ENCODE data around the gene MDP1.
"Not testable (repeated sequence)": the region's sequence is repeated elsewhere in the genome, so short reads cannot be mapped to it uniquely, and the experiment has no call there.

Gene MDP1

GRCh38 chr14:24249230-24250021 is 33.6 kb upstream of the MDP1 start:
- no peak for DNase-seq

- no peak for DNase-seq
Observed at GRCh38 chr14:24247422-24247821, 31.6 kb upstream of the MDP1 start.

GRCh38 chr14:24246765-24247212 is 30.9 kb upstream of the MDP1 start:
- peak; percentile 7 for DNase-seq

GRCh38 chr14:24245350-24245749 is 29.5 kb upstream of the MDP1 start:
- not testable (repeated sequence) for DNase-seq

- no peak for DNase-seq
Observed at GRCh38 chr14:24243336-24243836, 27.5 kb upstream of the MDP1 start.

GRCh38 chr14:24241829-24242443 is 26.1 kb upstream of the MDP1 start:
- DNase-seq, result peak; percentile 93

GRCh38 chr14:24240110-24240918 is 24.4 kb upstream of the MDP1 start:
- DNase-seq, result no peak

- DNase-seq, result no peak
Observed at GRCh38 chr14:24238527-24239037, 22.7 kb upstream of the MDP1 start.

- no peak for DNase-seq
Observed at GRCh38 chr14:24238123-24238522, 22.3 kb upstream of the MDP1 start.

GRCh38 chr14:24237463-24237955 is 21.6 kb upstream of the MDP1 start:
- no peak for DNase-seq

GRCh38 chr14:24236689-24237462 is 21.0 kb upstream of the MDP1 start:
- no peak for DNase-seq

- DNase-seq, result no peak
Observed at GRCh38 chr14:24235804-24236688, 20.2 kb upstream of the MDP1 start.

GRCh38 chr14:24234095-24235005 is 18.5 kb upstream of the MDP1 start:
- no peak for DNase-seq

GRCh38 chr14:24233538-24233866 is 17.6 kb upstream of the MDP1 start:
- no peak for DNase-seq

- DNase-seq, result no peak
Observed at GRCh38 chr14:24232645-24233537, 17.0 kb upstream of the MDP1 start, which contains the start of gene GMPR2. GMPR2 (plus strand) TSS chr14:24232929; CDS start chr14:24233254, 325 bp downstream.

GRCh38 chr14:24232121-24232644 is 16.3 kb upstream of the MDP1 start, which contains the start of gene NEDD8:
NEDD8 (minus strand) TSS chr14:24232367; CDS start chr14:24232267, 100 bp downstream.
- peak; percentile 94 for DNase-seq

- no peak for DNase-seq
Observed at GRCh38 chr14:24231263-24232120, 15.6 kb upstream of the MDP1 start.
